B cell (primary cell): Measurements from ENCODE around the gene OVCH1.

Experiments
- EZH2 ChIP-seq: IDR thresholded peaks from 2 replicates; pipeline ENCODE4 v1.6.1; 2012; ENCODE audit warnings: borderline replicate concordance, low read depth, mild to moderate bottlenecking, moderate library complexity, low read length; ENCODE audit not compliant: insufficient read depth, poor library complexity, severe bottlenecking
- TF ChIP-seq, protein P1 (sequence below): fragments of 200-600 bp; IDR thresholded peaks from one replicate; pipeline ENCODE4 v1.8.0; 2022; ENCODE audit warnings: antibody characterized with exemption, mild to moderate bottlenecking

DNA sequence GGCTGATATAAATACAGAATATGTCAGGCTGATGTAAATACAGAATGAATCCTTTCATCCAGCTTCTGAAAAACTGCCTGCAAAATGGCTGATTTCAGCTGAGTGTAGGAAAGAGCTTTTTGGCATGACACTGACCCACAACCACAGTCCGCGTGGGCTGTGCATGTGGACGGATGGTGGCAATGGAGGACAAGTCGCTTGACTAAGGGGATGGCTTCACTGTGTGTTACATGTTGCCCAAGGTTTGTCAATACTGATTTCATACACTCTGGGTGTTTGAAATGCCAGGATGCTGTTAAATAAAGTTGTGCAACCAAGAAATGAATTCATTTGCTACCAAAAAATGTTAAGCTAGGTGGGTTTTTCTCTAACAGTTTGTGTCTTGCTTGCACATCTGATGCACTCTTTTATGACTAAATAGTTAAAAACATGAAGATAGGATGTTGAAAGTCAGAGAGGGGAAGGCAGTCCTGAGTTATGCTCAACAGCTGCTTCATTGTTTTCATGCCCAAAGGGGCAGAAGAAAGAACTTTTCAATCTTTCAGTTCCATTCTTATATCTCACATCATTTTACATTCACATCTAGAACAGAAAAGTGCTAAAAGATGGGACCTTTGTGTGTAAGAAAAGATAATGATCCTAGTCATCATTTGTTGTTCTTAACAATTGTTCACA lies 36.5 kb upstream of the OVCH1 start:
- TF ChIP-seq, protein P1, sequence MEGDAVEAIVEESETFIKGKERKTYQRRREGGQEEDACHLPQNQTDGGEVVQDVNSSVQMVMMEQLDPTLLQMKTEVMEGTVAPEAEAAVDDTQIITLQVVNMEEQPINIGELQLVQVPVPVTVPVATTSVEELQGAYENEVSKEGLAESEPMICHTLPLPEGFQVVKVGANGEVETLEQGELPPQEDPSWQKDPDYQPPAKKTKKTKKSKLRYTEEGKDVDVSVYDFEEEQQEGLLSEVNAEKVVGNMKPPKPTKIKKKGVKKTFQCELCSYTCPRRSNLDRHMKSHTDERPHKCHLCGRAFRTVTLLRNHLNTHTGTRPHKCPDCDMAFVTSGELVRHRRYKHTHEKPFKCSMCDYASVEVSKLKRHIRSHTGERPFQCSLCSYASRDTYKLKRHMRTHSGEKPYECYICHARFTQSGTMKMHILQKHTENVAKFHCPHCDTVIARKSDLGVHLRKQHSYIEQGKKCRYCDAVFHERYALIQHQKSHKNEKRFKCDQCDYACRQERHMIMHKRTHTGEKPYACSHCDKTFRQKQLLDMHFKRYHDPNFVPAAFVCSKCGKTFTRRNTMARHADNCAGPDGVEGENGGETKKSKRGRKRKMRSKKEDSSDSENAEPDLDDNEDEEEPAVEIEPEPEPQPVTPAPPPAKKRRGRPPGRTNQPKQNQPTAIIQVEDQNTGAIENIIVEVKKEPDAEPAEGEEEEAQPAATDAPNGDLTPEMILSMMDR = no peak
- no peak for TF ChIP-seq EZH2
